H9 (cell line): ENCODE results near the gene SPATA16. TPM values are rescaled to one million over a fixed set of nuclear protein-coding genes. Genes with fewer than 3 reads are reported as not detected.

Experiments
- DNase-seq: peaks from one replicate; pipeline ENCODE4 v3.0.0-alpha.2; 2017
- H2AFZ ChIP-seq: one replicate; pipeline ENCODE4 v1.6.1; 2013; ENCODE audit warnings: mild to moderate bottlenecking, low read length, control low read depth, moderate library complexity
- H2AK5ac ChIP-seq: 2 replicates; pipeline ENCODE4 v1.6.1; 2013; ENCODE audit warnings: low read length, control low read depth, mixed read lengths; ENCODE audit not compliant: insufficient read length
- H2BK120ac ChIP-seq: one replicate; pipeline ENCODE4 v1.6.1; 2013; ENCODE audit warnings: low read depth, mild to moderate bottlenecking, low read length, control low read depth, inconsistent platforms; ENCODE audit not compliant: poor library complexity, severe bottlenecking
- H2BK12ac ChIP-seq: 2 replicates; pipeline ENCODE4 v1.6.1; 2013; ENCODE audit warnings: low read length, control low read depth, mixed read lengths, low read depth; ENCODE audit not compliant: insufficient read length
- H2BK15ac ChIP-seq: 2 replicates; pipeline ENCODE4 v1.6.1; 2013; ENCODE audit warnings: low read depth, low read length, control low read depth
- H2BK20ac ChIP-seq: one replicate; pipeline ENCODE4 v1.6.1; 2013; ENCODE audit warnings: low read depth, mild to moderate bottlenecking, low read length, control low read depth, inconsistent platforms; ENCODE audit not compliant: poor library complexity, severe bottlenecking
- H2BK5ac ChIP-seq: 2 replicates; pipeline ENCODE4 v1.6.1; 2013; ENCODE audit warnings: low read length, control low read depth, mixed read lengths; ENCODE audit not compliant: insufficient read length
- H3K14ac ChIP-seq: 2 replicates; pipeline ENCODE4 v1.6.1; 2013; ENCODE audit warnings: low read length, control low read depth; ENCODE audit not compliant: insufficient read depth
- H3K18ac ChIP-seq: 2 replicates; pipeline ENCODE4 v1.6.1; 2013; ENCODE audit warnings: low read depth, mild to moderate bottlenecking, mixed read lengths, low read length, control low read depth; ENCODE audit not compliant: insufficient read length
- H3K23ac ChIP-seq: 2 replicates; pipeline ENCODE4 v1.6.1; 2013; ENCODE audit warnings: low read length, control low read depth, mixed read lengths, low read depth; ENCODE audit not compliant: insufficient read length
- H3K23me2 ChIP-seq: 2 replicates; pipeline ENCODE4 v1.6.1; 2013; ENCODE audit warnings: low read depth, mild to moderate bottlenecking, mixed read lengths, low read length, control low read depth; ENCODE audit not compliant: insufficient read length, poor library complexity, severe bottlenecking
- H3K27ac ChIP-seq: 2 replicates; pipeline ENCODE4 v1.5.1; 2013; ENCODE audit warnings: low read length, control low read depth, mixed read lengths, low read depth; ENCODE audit not compliant: insufficient read length
- H3K27me3 ChIP-seq: 2 replicates; pipeline ENCODE4 v1.6.1; 2013; ENCODE audit warnings: low read length, control low read depth, inconsistent platforms; ENCODE audit not compliant: insufficient read depth
- H3K4ac ChIP-seq: 2 replicates; pipeline ENCODE4 v1.6.1; 2013; ENCODE audit warnings: low read depth, mild to moderate bottlenecking, control low read depth, inconsistent platforms, low read length, moderate library complexity
- H3K4me1 ChIP-seq: 2 replicates; pipeline ENCODE4 v1.6.1; 2013; ENCODE audit warnings: low read length, control low read depth, inconsistent platforms; ENCODE audit not compliant: insufficient read depth
- H3K4me2 ChIP-seq: 2 replicates; pipeline ENCODE4 v1.6.1; 2013; ENCODE audit warnings: low read length, control low read depth, mixed read lengths; ENCODE audit not compliant: insufficient read length, insufficient read depth
- H3K56ac ChIP-seq: 2 replicates; pipeline ENCODE4 v1.6.1; 2013; ENCODE audit warnings: low read depth, mild to moderate bottlenecking, mixed read lengths, low read length, control low read depth; ENCODE audit not compliant: insufficient read length
- H3K79me1 ChIP-seq: 2 replicates; pipeline ENCODE4 v1.6.1; 2013; ENCODE audit warnings: low read depth, mild to moderate bottlenecking, moderate library complexity, low read length, control low read depth, inconsistent platforms; ENCODE audit not compliant: insufficient read depth, poor library complexity, severe bottlenecking
- H3K79me2 ChIP-seq: 2 replicates; pipeline ENCODE4 v1.6.1; 2013; ENCODE audit warnings: low read length, control low read depth, inconsistent platforms; ENCODE audit not compliant: insufficient read depth
- H3K9ac ChIP-seq: 2 replicates; pipeline ENCODE4 v1.6.1; 2013; ENCODE audit warnings: low read length, control low read depth, mixed read lengths; ENCODE audit not compliant: insufficient read length; ENCODE audit errors: extremely low read depth
- H3K9me3 ChIP-seq: one replicate; pipeline ENCODE4 v1.6.1; 2013; ENCODE audit warnings: low read depth, low read length, inconsistent platforms; ENCODE audit not compliant: control insufficient read depth
- H3T11ph ChIP-seq: one replicate; pipeline ENCODE4 v1.6.1; 2013; ENCODE audit warnings: mild to moderate bottlenecking, low read length, control low read depth, inconsistent platforms
- H4K20me1 ChIP-seq: one replicate; pipeline ENCODE4 v1.6.1; 2013; ENCODE audit not compliant: control insufficient read depth, insufficient read length, insufficient read depth
- H4K5ac ChIP-seq: 2 replicates; pipeline ENCODE4 v1.6.1; 2013; ENCODE audit warnings: low read depth, mild to moderate bottlenecking, mixed read lengths, low read length, control low read depth; ENCODE audit not compliant: insufficient read length
- H4K8ac ChIP-seq: replicated peaks from 2 replicates; pipeline ENCODE4 v1.6.1; 2013; ENCODE audit warnings: low read length, control low read depth, mixed read lengths, low read depth; ENCODE audit not compliant: insufficient read length
- H4K91ac ChIP-seq: 2 replicates; pipeline ENCODE4 v1.6.1; 2013; ENCODE audit warnings: low read depth, mild to moderate bottlenecking, moderate library complexity, mixed read lengths, low read length, control low read depth; ENCODE audit not compliant: insufficient read length
- H3K27ac Mint-ChIP-seq, 3 experiments: 2 replicates in 2 of 3; 3 replicates in 1 of 3; pipeline ENCODE4 v1.8.0; 2020 to 2021; ENCODE audit warnings: mixed read lengths in 3 of 3, mild to moderate bottlenecking in 1 of 3, moderate library complexity in 1 of 3
- H3K27me3 Mint-ChIP-seq: 2 replicates; pipeline ENCODE4 v1.8.0; 2021; ENCODE audit warnings: low read depth, mild to moderate bottlenecking, moderate library complexity, mixed read lengths
- H3K36me3 Mint-ChIP-seq, 3 experiments: 2 replicates in 2 of 3; 3 replicates in 1 of 3; pipeline ENCODE4 v1.8.0; 2020 to 2021; ENCODE audit warnings: low read depth in 3 of 3, mixed read lengths in 3 of 3; ENCODE audit not compliant: insufficient read depth in 1 of 3
- H3K4me1 Mint-ChIP-seq, 2 experiments: 2 replicates each; pipeline ENCODE4 v1.8.0; 2020; ENCODE audit warnings: mixed read lengths in 2 of 2
- H3K4me3 Mint-ChIP-seq, 2 experiments: 2 replicates in 1 of 2; 3 replicates in 1 of 2; pipeline ENCODE4 v1.8.0; 2020 to 2021; ENCODE audit warnings: mild to moderate bottlenecking in 2 of 2, mixed read lengths in 2 of 2, moderate library complexity in 1 of 2
- H3K9me3 Mint-ChIP-seq, 2 experiments: 2 replicates in 1 of 2; 3 replicates in 1 of 2; pipeline ENCODE4 v1.8.0; 2020; ENCODE audit warnings: mild to moderate bottlenecking in 2 of 2, mixed read lengths in 2 of 2, moderate library complexity in 1 of 2
- WGBS: extraction: QIAGEN DNeasy Blood & Tissue Kit; methylation state at CpG from one replicate; pipeline ENCODE4 v1.1.7; 2013; ENCODE audit warnings: missing lambda C conversion rate, low lambda C conversion rate, mixed read lengths; ENCODE audit not compliant: insufficient read length; ENCODE audit errors: extremely low coverage; 5-methylcytosine and 5-hydroxymethylcytosine counted together
- total RNA-seq: library from RNA; stranded (reverse); gene quantifications from 2 replicates; pipeline ENCODE4 v1.2.1, GENCODE V29; 2021
- TF ChIP-seq, protein P1 (sequence below): fragments of 200-600 bp; sonication (generic); conservative IDR thresholded peaks from 3 replicates; pipeline ENCODE4 v1.8.0; 2021; ENCODE audit warnings: antibody characterized with exemption, mild to moderate bottlenecking

SPATA16 gene
- total RNA-seq, 1 experiment from 2014 or later = not detected

DNA sequence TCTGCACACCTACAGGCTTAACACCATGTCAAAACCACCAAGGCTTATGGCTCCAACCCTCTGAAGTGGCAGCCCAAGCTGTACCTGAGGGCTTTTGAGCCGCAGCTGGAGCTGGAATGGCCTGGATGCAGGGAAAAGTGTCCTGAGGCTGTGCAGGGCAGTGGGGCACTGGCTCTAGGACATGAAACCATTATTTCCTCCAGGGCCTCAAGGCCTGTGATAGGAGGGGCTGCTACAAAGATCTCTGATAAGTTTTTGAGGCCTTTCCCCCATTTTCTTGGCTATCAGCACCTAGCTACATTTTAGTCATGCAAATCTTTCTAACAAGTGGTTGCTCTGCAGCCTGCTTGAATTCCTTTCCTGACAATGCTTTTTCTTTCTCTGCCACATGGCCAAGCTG lies 37.6 kb downstream of the SPATA16 start:
- Mint-ChIP-seq H3K4me1 (0 out of 4 replicates have a peak, but pooled peaks cover 0 to 5% of the 10 kb centered on the region in 2 experiments), H3K9me3 (peaks cover 19 to 31% of the 10 kb centered on the region in 2 experiments; a peak in 4 of 5 replicates), H3K27ac (no peak overlapping the region), H3K27me3 (no peaks in the 10 kb centered on the region; the same call in 1 of the 2 replicates), H3K36me3 (peaks cover 17 to 35% (median 32%) of the 10 kb centered on the region in 3 experiments), H3K4me3 (no peak overlapping the region)
- Histone ChIP-seq H2BK15ac (no peak overlapping the region), H3K14ac (no peak overlapping the region), H2BK5ac (no peak overlapping the region), H2BK120ac (no peak overlapping the region), H2AK5ac (no peak overlapping the region), H3K23ac (no peak overlapping the region), H3K18ac (no peak overlapping the region), H3K9me3 (peaks cover 17% of the 10 kb centered on the region), H3K27me3 (no peaks in the 10 kb centered on the region), H3T11ph (no peak overlapping the region), H3K23me2 (peaks cover 2% of the 10 kb centered on the region), H3K79me1 (no peaks in the 10 kb centered on the region), H3K79me2 (no peaks in the 10 kb centered on the region), H3K4me1 (no peaks in the 10 kb centered on the region), H3K9ac (no peak overlapping the region), H3K4me2 (no peak overlapping the region), H2BK12ac (no peak overlapping the region), H4K91ac (no peak overlapping the region), H2BK20ac (no peak overlapping the region), H3K27ac (no peak overlapping the region), H4K5ac (no peak overlapping the region), H3K56ac (no peak overlapping the region), H4K20me1 (no peaks in the 10 kb centered on the region), H3K4ac (no peak overlapping the region), H4K8ac (no peak overlapping the region), H2AFZ (no peak overlapping the region)
- TF ChIP-seq, protein P1, sequence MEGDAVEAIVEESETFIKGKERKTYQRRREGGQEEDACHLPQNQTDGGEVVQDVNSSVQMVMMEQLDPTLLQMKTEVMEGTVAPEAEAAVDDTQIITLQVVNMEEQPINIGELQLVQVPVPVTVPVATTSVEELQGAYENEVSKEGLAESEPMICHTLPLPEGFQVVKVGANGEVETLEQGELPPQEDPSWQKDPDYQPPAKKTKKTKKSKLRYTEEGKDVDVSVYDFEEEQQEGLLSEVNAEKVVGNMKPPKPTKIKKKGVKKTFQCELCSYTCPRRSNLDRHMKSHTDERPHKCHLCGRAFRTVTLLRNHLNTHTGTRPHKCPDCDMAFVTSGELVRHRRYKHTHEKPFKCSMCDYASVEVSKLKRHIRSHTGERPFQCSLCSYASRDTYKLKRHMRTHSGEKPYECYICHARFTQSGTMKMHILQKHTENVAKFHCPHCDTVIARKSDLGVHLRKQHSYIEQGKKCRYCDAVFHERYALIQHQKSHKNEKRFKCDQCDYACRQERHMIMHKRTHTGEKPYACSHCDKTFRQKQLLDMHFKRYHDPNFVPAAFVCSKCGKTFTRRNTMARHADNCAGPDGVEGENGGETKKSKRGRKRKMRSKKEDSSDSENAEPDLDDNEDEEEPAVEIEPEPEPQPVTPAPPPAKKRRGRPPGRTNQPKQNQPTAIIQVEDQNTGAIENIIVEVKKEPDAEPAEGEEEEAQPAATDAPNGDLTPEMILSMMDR = no peak
- no CpG with 5 or more reads among the region's 1 CpG for WGBS
- DNase-seq = no peak
